ENCODE data around the gene JAM3.

DNA sequence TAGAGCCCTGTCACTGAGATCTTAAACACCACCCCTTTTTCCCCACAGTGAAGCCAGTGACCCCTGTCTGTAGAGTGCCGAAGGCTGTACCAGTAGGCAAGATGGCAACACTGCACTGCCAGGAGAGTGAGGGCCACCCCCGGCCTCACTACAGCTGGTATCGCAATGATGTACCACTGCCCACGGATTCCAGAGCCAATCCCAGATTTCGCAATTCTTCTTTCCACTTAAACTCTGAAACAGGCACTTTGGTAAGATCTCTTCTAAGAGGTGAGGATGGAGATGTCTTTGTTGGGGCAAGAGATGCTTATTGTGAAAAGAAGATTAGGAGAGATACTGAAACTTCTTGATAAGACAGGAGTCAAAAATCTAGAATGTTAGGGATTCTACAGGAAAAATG is 75.9 kb downstream of the JAM3 start:
- TF ChIP-seq, protein P1, sequence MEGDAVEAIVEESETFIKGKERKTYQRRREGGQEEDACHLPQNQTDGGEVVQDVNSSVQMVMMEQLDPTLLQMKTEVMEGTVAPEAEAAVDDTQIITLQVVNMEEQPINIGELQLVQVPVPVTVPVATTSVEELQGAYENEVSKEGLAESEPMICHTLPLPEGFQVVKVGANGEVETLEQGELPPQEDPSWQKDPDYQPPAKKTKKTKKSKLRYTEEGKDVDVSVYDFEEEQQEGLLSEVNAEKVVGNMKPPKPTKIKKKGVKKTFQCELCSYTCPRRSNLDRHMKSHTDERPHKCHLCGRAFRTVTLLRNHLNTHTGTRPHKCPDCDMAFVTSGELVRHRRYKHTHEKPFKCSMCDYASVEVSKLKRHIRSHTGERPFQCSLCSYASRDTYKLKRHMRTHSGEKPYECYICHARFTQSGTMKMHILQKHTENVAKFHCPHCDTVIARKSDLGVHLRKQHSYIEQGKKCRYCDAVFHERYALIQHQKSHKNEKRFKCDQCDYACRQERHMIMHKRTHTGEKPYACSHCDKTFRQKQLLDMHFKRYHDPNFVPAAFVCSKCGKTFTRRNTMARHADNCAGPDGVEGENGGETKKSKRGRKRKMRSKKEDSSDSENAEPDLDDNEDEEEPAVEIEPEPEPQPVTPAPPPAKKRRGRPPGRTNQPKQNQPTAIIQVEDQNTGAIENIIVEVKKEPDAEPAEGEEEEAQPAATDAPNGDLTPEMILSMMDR (conservative IDR thresholded peaks at IDR 0.05; ENCODE audit: low read depth, low read length): no peak
- TF ChIP-seq MXI1 (IDR thresholded peaks at IDR 0.05; ENCODE audit: borderline replicate concordance, low read depth, low read length) (no peak), POLR2A (IDR thresholded peaks at IDR 0.05; ENCODE audit: low read depth, low read length) (no peak), SMC3 (IDR thresholded peaks at IDR 0.05; ENCODE audit: low read depth, low read length) (no peak), MAFK (IDR thresholded peaks at IDR 0.05; ENCODE audit: low read depth, low read length) (no peak), RAD21 (IDR thresholded peaks at IDR 0.05; ENCODE audit: low read length) (no peak), RFX5 (IDR thresholded peaks at IDR 0.05; ENCODE audit: low read depth, low read length) (no peak), RCOR1 (IDR thresholded peaks at IDR 0.05; ENCODE audit: insufficient replicate concordance, low read length) (no peak), CHD1 (IDR thresholded peaks at IDR 0.05; ENCODE audit: low read depth, low read length) (no peak)
- TF ChIP-seq, protein P2, sequence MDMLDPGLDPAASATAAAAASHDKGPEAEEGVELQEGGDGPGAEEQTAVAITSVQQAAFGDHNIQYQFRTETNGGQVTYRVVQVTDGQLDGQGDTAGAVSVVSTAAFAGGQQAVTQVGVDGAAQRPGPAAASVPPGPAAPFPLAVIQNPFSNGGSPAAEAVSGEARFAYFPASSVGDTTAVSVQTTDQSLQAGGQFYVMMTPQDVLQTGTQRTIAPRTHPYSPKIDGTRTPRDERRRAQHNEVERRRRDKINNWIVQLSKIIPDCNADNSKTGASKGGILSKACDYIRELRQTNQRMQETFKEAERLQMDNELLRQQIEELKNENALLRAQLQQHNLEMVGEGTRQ (IDR thresholded peaks at IDR 0.05; ENCODE audit: low read depth, low read length): no peak
